NCI-H748 (cell line): Measurements from ENCODE around the gene PCBD1.
"Not testable (repeated sequence)": the region's sequence is repeated elsewhere in the genome, so short reads cannot be mapped to it uniquely, and the experiment has no call there.

Experiments
- DNase-seq: peaks from one replicate; lab custom pipeline; 2025; ENCODE audit not compliant: unreplicated experiment; lab: John Stamatoyannopoulos, UW

The PCBD1 gene

GRCh38 chr10:70887804-70888800 lies at the start of gene PCBD1:
Gene PCBD1 (minus strand): TSS chr10:70888565. CDS start chr10:70888533, 32 bp downstream.
- DNase-seq: peak; percentile 77

- no peak for DNase-seq
Measured at GRCh38 chr10:70937661-70938060, 49.3 kb upstream of the PCBD1 start.

- no peak for DNase-seq
Measured at GRCh38 chr10:70936111-70936510, 47.7 kb upstream of the PCBD1 start.

- DNase-seq: no peak
Measured at GRCh38 chr10:70935631-70936030, 47.3 kb upstream of the PCBD1 start.

GRCh38 chr10:70935125-70935625 lies 46.8 kb upstream of the PCBD1 start:
- DNase-seq: no peak

GRCh38 chr10:70934701-70935100 lies 46.3 kb upstream of the PCBD1 start:
- no peak for DNase-seq

- no peak for DNase-seq
Measured at GRCh38 chr10:70932392-70933196, 44.2 kb upstream of the PCBD1 start.

- no peak for DNase-seq
Measured at GRCh38 chr10:70931168-70931815, 42.9 kb upstream of the PCBD1 start.

- no peak for DNase-seq
Measured at GRCh38 chr10:70930263-70931000, 42.1 kb upstream of the PCBD1 start.

GRCh38 chr10:70928140-70928539 lies 39.8 kb upstream of the PCBD1 start:
- no peak for DNase-seq

- no peak for DNase-seq
Measured at GRCh38 chr10:70927189-70927943, 39.0 kb upstream of the PCBD1 start.

GRCh38 chr10:70926226-70927000 lies 38.0 kb upstream of the PCBD1 start:
- no peak for DNase-seq

- DNase-seq: peak; percentile 33
Measured at GRCh38 chr10:70925377-70926225, 37.2 kb upstream of the PCBD1 start.

GRCh38 chr10:70923696-70924095 lies 35.3 kb upstream of the PCBD1 start:
- DNase-seq: no peak

GRCh38 chr10:70921285-70921684 lies 32.9 kb upstream of the PCBD1 start:
- DNase-seq: no peak

GRCh38 chr10:70920519-70920918 lies 32.2 kb upstream of the PCBD1 start:
- peak; percentile 54 for DNase-seq

GRCh38 chr10:70919906-70920305 lies 31.5 kb upstream of the PCBD1 start:
- not testable (repeated sequence) for DNase-seq
